IMR-90 (cell line): ENCODE results near the gene GAS6. TPM values are rescaled to one million over a fixed set of nuclear protein-coding genes. Genes with fewer than 3 reads are reported as not detected.

Source experiments
- ATAC-seq: fragments of 200-7000 bp; cut with Tn5 transposase; 2 replicates; pipeline ENCODE4 v1.9.1; 2020; ENCODE audit warnings: low read depth, mild to moderate bottlenecking, moderate library complexity
- BruUV-seq: library from RNA; stranded (reverse); fragments of 400-500 nt; replicated peaks from 2 replicates; lab custom pipeline; 2021; lab: Mats Ljungman, UMichigan
- CTCF ChIA-PET: fragments of 300-600 bp; formaldehyde crosslinking; extraction: SDS; loops from one replicate; lab custom pipeline; 2021; ENCODE audit warnings: antibody characterized with exemption; lab: Yijun Ruan, JAX
- POLR2A ChIA-PET: fragments of 300-600 bp; sonication (Branson Sonifier 250); formaldehyde crosslinking; loops from one replicate; lab custom pipeline; 2022; ENCODE audit warnings: antibody characterized with exemption; ENCODE audit not compliant: unreplicated experiment; lab: Charles Lee
- DNase-seq: peaks from one replicate; pipeline ENCODE4 v3.0.0; 2013
- H2AFZ ChIP-seq: replicated peaks from 2 replicates; pipeline ENCODE3; 2013; ENCODE audit warnings: low read length, mild to moderate bottlenecking; ENCODE audit not compliant: poor library complexity
- H2AK5ac ChIP-seq: 2 replicates; pipeline ENCODE4 v1.6.1; 2013; ENCODE audit warnings: low read depth, low read length, inconsistent platforms
- H2AK9ac ChIP-seq: replicated peaks from 2 replicates; pipeline ENCODE3; 2013; ENCODE audit warnings: mild to moderate bottlenecking, low read depth, low read length, moderate library complexity; ENCODE audit not compliant: poor library complexity
- H2BK120ac ChIP-seq: 2 replicates; pipeline ENCODE4 v1.6.1; 2013; ENCODE audit warnings: low read depth, low read length, inconsistent platforms
- H2BK15ac ChIP-seq: 3 replicates; pipeline ENCODE4 v1.6.1; 2013; ENCODE audit warnings: low read depth, low read length, inconsistent platforms
- H2BK20ac ChIP-seq: 2 replicates; pipeline ENCODE4 v1.6.1; 2013; ENCODE audit warnings: low read depth, mild to moderate bottlenecking, inconsistent platforms, low read length, moderate library complexity
- H2BK5ac ChIP-seq: 2 replicates; pipeline ENCODE4 v1.6.1; 2013; ENCODE audit warnings: mild to moderate bottlenecking, low read depth, low read length, inconsistent platforms; ENCODE audit not compliant: poor library complexity, severe bottlenecking
- H3K14ac ChIP-seq: replicated peaks from 2 replicates; pipeline ENCODE4 v1.6.1; 2013; ENCODE audit warnings: low read depth, low read length, inconsistent platforms
- H3K18ac ChIP-seq: 2 replicates; pipeline ENCODE4 v1.6.1; 2013; ENCODE audit warnings: low read depth, low read length, control low read depth
- H3K23ac ChIP-seq: 2 replicates; pipeline ENCODE4 v1.6.1; 2013; ENCODE audit warnings: low read depth, low read length, inconsistent platforms
- H3K27ac ChIP-seq: 2 replicates; pipeline ENCODE4 v1.5.1; 2013; ENCODE audit warnings: mild to moderate bottlenecking, control low read depth, low read length; ENCODE audit not compliant: insufficient read depth
- H3K27me3 ChIP-seq: 2 replicates; pipeline ENCODE4 v1.6.1; 2013; ENCODE audit warnings: low read length; ENCODE audit not compliant: control insufficient read depth, insufficient read depth
- H3K36me3 ChIP-seq: 2 replicates; pipeline ENCODE4 v1.6.1; 2013; ENCODE audit warnings: low read length, mixed read lengths; ENCODE audit not compliant: control insufficient read depth, insufficient read depth
- H3K4ac ChIP-seq: 2 replicates; pipeline ENCODE4 v1.6.1; 2013; ENCODE audit warnings: low read depth, low read length, inconsistent platforms
- H3K4me1 ChIP-seq: 2 replicates; pipeline ENCODE4 v1.6.1; 2013; ENCODE audit warnings: low read length, mixed read lengths; ENCODE audit not compliant: control insufficient read depth, insufficient read depth
- H3K4me2 ChIP-seq: 2 replicates; pipeline ENCODE4 v1.6.1; 2013; ENCODE audit warnings: low read depth, mild to moderate bottlenecking, control low read depth, low read length, moderate library complexity
- H3K4me3 ChIP-seq: 2 replicates; pipeline ENCODE4 v1.5.1; 2013; ENCODE audit warnings: low read depth, mild to moderate bottlenecking, control low read depth, low read length, moderate library complexity; ENCODE audit not compliant: insufficient read depth
- H3K56ac ChIP-seq: 2 replicates; pipeline ENCODE4 v1.6.1; 2013; ENCODE audit warnings: low read length, inconsistent platforms; ENCODE audit not compliant: insufficient read depth; ENCODE audit errors: extremely low read depth
- H3K79me1 ChIP-seq, 2 experiments: 2 replicates each; pipeline ENCODE4 v1.6.1; 2013; ENCODE audit warnings: low read length in 2 of 2, inconsistent platforms in 1 of 2, low read depth in 1 of 2
- H3K9ac ChIP-seq: 2 replicates; pipeline ENCODE4 v1.6.1; 2013; ENCODE audit warnings: low read depth, low read length, control low read depth
- H3K9me1 ChIP-seq: 2 replicates; pipeline ENCODE4 v1.6.1; 2013; ENCODE audit warnings: low read length, inconsistent platforms; ENCODE audit not compliant: insufficient read depth
- H3K9me3 ChIP-seq: 2 replicates; pipeline ENCODE4 v1.6.1; 2013; ENCODE audit warnings: low read length; ENCODE audit not compliant: control insufficient read depth, insufficient read depth
- H4K20me1 ChIP-seq: 2 replicates; pipeline ENCODE4 v1.6.1; 2013; ENCODE audit warnings: low read length, inconsistent platforms; ENCODE audit not compliant: insufficient read depth
- H4K5ac ChIP-seq: 2 replicates; pipeline ENCODE4 v1.6.1; 2013; ENCODE audit warnings: mild to moderate bottlenecking, low read depth, low read length, control low read depth
- H4K8ac ChIP-seq, 2 experiments: 2 replicates each; pipeline ENCODE4 v1.6.1; 2013; ENCODE audit warnings: low read depth in 2 of 2, low read length in 2 of 2, control low read depth in 1 of 2, inconsistent platforms in 1 of 2
- H4K91ac ChIP-seq: 2 replicates; pipeline ENCODE4 v1.6.1; 2013; ENCODE audit warnings: low read depth, low read length, inconsistent platforms; ENCODE audit not compliant: insufficient read depth
- BHLHE40 ChIP-seq: fragments of 150-350 bp; IDR thresholded peaks from 2 replicates; pipeline ENCODE4 v1.6.1; 2016; ENCODE audit warnings: mild to moderate bottlenecking, low read depth, low read length
- CEBPB ChIP-seq: IDR thresholded peaks from 2 replicates; pipeline ENCODE4 v1.6.1; 2012; ENCODE audit warnings: low read depth, low read length, improper control_type of control experiment
- MAFK ChIP-seq: IDR thresholded peaks from 2 replicates; pipeline ENCODE4 v1.6.1; 2012; ENCODE audit warnings: low read depth, low read length, improper control_type of control experiment
- NFE2L2 ChIP-seq: fragments of 150-350 bp; IDR thresholded peaks from 2 replicates; pipeline ENCODE4 v1.6.1; 2016; ENCODE audit warnings: low read depth, mild to moderate bottlenecking, low read length
- POLR2A ChIP-seq: IDR thresholded peaks from 2 replicates; pipeline ENCODE4 v1.6.1; 2012; ENCODE audit warnings: mild to moderate bottlenecking, low read depth, low read length
- RAD21 ChIP-seq: IDR thresholded peaks from 2 replicates; pipeline ENCODE4 v1.6.1; 2012; ENCODE audit warnings: low read length, improper control_type of control experiment
- RCOR1 ChIP-seq: IDR thresholded peaks from 2 replicates; pipeline ENCODE4 v1.6.1; 2012; ENCODE audit warnings: mild to moderate bottlenecking, low read length, improper control_type of control experiment; ENCODE audit not compliant: insufficient replicate concordance
- WGBS, 2 experiments: methylation state at CpG; one replicate each; pipeline versions ENCODE4 v1.1.5 to v1.1.7; 2013; ENCODE audit warnings: missing lambda C conversion rate in 2 of 2; ENCODE audit not compliant: insufficient read length in 1 of 2; ENCODE audit errors: extremely low coverage in 2 of 2; 5-methylcytosine and 5-hydroxymethylcytosine counted together
- dilution Hi-C: fragments of 300-500 bp; cut with HindIII; formaldehyde crosslinking; loops from one replicate; pipeline ENCODE4 v1.14.3; 2018; ENCODE audit warnings: low sequenced_read_pairs; ENCODE audit not compliant: unreplicated experiment
- in situ Hi-C: fragments of 300-500 bp; cut with MboI; formaldehyde crosslinking; loops from 3 replicates; pipeline ENCODE4 v1.14.3; 2019; ENCODE audit warnings: low sequenced_read_pairs, inconsistent platforms, mixed read lengths
- intact Hi-C: fragments of 100-400 bp; cut with micrococcal nuclease; formaldehyde crosslinking; loops from 2 replicates; pipeline ENCODE4 v1.10.0; 2022
- polyA plus RNA-seq, 3 experiments: library from polyadenylated mRNA; depleted of rRNA; stranded (reverse); fragments of >200 nt; gene quantifications; 2 replicates each; pipeline ENCODE4 v1.2.3, GENCODE V29; 2012; ENCODE audit warnings: low replicate concordance in 1 of 3
- total RNA-seq: library from RNA; depleted of rRNA; stranded (reverse); fragments of >200 nt; gene quantifications from 2 replicates; pipeline ENCODE4 v1.2.3, GENCODE V29; 2012

GAS6 gene
- total and polyA plus RNA-seq, 2 of the 4 experiments (the other 2 are of a cell fraction), result 220 to 823 TPM

- Histone ChIP-seq H2AK9ac (no peak overlapping the region), H3K4me2 (no peak overlapping the region), H3K27me3 (peaks cover 17% of the 10 kb centered on the region), H2BK20ac (no peak overlapping the region), H2BK5ac (no peak overlapping the region), H3K9me1 (peaks cover 10% of the 10 kb centered on the region), H3K4me1 (peaks cover 4% of the 10 kb centered on the region), H3K14ac (no peak overlapping the region), H3K9ac (no peak overlapping the region), H4K8ac (no peak overlapping the region), H3K18ac (no peak overlapping the region), H3K79me1 (no peaks in the 10 kb centered on the region), H2BK15ac (no peak overlapping the region), H2AFZ (peak overlapping the region; percentile 11), H2AK5ac (no peak overlapping the region), H3K23ac (no peak overlapping the region), H3K36me3 (no peaks in the 10 kb centered on the region), H4K20me1 (no peaks in the 10 kb centered on the region; the same call in 1 of the 2 replicates), H3K9me3 (no peaks in the 10 kb centered on the region), H2BK120ac (no peak overlapping the region), H4K5ac (no peak overlapping the region), H3K4ac (no peak overlapping the region), H4K91ac (no peak overlapping the region), H3K56ac (no peak overlapping the region), H3K4me3 (no peak overlapping the region), H3K27ac (no peak overlapping the region)
- in situ Hi-C loops (no loop called here), intact Hi-C loops (no loop called here), dilution Hi-C loops (no loop called here)
- no TSS peak for BruUV-seq
- 75% methylated on average over 7 of the region's 30 CpGs; no CpG with 5 or more reads in 1 of the 2 experiments for WGBS, 2 experiments
- ChIA-PET POLR2A (no interaction called here), CTCF (no interaction called here)
- no peak for DNase-seq
- no peak for TF ChIP-seq CEBPB
- no peak for TF ChIP-seq RAD21
- no peak for TF ChIP-seq MAFK
- TF ChIP-seq POLR2A, result no peak
- no peak for TF ChIP-seq NFE2L2
- TF ChIP-seq RCOR1, result no peak
- no peak for TF ChIP-seq BHLHE40
- ATAC-seq, result no peak
Measured at GRCh38 chr13:113796964-113797676, 66.8 kb downstream of the GAS6 start.
